Stimulated activated CD8-positive, alpha-beta memory T cell treated with anti-CD3 and anti-CD28 coated beads, Interleukin-7, amount 100 ng/mL, for 1 hour (primary cell): ENCODE measurements around the gene GALNT5.
"Not testable (repeated sequence)": the region's sequence is repeated elsewhere in the genome, so short reads cannot be mapped to it uniquely, and the experiment has no call there.

Experiments used
- DNase-seq, 2 donors: peaks; one replicate each; pipeline ENCODE4 v3.0.0-alpha.2; 2020; ENCODE audit warnings: low read depth in 2 of 2

The GALNT5 gene

DNA sequence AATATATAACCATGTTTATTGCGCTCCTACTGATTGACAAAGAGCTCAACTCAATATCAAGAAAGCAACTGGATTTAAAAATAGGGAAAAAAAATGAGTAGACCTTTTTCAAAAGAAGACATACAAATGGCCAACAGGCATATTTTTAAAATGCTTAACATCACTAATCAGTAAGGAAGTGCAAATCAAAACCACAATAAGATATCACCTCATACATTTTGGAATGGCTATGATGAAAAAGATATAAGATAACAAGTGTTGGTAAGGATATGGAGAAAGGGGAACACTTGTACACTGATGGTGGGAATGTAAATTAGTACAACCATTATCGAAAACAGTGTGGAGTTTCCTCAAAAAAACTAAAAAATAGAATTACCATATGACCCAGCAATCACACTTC, 5.6 kb upstream of the GALNT5 start:
- DNase-seq: no peak

DNA sequence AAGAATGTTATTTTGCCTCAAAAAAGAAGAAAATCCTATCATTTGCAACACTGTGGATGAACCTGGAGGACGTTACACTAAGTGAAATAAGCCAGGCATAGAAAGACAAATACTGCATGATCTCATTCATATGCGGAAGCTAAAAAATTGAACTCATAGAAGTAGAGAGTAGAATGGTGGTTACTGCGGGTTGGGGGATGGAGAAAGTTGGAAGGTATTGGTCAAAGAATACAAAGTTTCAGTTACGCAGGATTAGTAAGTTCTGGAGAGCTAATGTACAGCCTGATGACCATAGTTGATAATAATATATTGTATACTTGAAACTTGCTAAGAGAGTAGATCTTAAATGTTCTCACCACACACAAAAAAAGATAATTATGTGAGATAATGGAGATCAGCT, 5.0 kb upstream of the GALNT5 start:
- DNase-seq: no peak

GRCh38 chr2:157254041-157254440, 3.5 kb upstream of the GALNT5 start:
- no peak for DNase-seq

DNA sequence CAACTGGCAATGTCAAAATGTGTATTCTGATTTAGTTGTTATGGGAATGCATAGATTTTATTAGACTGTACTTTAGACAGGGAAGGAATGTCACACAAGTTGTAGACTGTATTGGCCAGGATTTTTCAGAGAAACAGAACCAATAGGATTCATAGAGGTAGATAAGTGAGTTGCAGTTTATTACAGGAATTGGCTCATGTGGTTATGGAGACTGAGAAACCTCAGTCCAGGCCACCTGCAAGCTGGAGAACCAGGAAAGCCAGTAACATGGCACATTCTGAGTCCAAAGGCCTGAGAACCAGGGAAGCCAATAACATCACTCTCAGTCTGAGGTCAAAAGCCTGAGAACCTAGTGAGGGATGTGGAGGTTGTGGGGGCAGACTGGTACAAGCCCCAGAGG, 1.8 kb upstream of the GALNT5 start:
- no peak for DNase-seq

DNA sequence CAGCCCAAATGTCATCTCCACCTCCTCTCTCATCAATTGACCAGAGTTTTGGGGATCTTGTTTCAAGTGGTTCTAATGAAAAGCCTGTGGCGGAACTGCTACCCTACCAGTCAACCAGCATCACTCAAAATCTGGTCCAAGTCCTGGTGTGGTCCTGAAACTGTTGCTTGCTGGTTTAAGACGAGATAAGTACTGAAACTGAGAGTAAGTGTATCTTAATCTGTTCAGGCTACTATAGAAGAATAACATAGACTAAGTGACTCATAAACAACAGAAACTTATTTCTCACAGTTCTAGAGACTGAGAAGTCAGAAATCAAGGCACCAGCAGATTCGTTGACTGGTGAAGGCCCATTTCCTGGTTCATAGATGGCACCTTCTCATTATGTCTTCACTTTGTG, 879 bp upstream of the GALNT5 start:
- DNase-seq: no peak

DNA sequence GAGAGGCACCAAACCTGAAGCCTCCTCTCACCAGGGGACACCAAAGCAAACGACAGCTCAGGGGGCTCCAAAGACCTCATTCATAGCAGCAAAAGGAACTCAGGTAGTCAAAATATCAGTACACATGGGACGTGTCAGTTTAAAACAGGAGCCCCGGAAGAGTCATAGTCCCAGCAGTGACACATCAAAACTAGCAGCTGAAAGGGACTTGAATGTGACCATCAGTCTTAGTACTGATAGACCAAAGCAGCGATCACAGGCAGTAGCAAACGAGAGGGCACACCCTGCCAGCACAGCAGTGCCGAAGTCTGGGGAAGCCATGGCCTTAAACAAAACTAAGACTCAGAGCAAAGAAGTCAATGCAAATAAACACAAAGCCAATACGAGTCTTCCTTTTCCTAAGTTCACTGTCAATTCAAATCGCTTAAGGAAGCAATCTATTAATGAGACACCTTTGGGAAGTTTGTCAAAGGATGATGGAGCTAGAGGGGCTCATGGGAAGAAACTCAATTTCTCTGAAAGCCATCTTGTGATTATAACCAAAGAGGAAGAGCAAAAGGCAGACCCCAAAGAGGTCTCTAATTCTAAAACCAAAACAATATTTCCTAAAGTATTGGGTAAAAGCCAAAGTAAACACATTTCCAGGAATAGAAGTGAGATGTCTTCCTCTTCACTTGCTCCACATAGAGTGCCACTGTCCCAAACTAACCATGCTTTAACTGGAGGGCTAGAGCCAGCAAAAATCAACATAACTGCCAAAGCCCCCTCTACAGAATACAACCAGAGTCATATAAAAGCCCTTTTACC, 1.2 kb downstream of the GALNT5 start:
- DNase-seq: no peak

- DNase-seq: no peak
Measured at GRCh38 chr2:157259386-157259785, 1.9 kb downstream of the GALNT5 start.

- no peak for DNase-seq
Measured at GRCh38 chr2:157259960-157260359, 2.5 kb downstream of the GALNT5 start.

- DNase-seq: no peak
Measured at GRCh38 chr2:157260533-157261198, 3.2 kb downstream of the GALNT5 start.

GRCh38 chr2:157261199-157261782, 3.8 kb downstream of the GALNT5 start:
- DNase-seq: no peak

DNA sequence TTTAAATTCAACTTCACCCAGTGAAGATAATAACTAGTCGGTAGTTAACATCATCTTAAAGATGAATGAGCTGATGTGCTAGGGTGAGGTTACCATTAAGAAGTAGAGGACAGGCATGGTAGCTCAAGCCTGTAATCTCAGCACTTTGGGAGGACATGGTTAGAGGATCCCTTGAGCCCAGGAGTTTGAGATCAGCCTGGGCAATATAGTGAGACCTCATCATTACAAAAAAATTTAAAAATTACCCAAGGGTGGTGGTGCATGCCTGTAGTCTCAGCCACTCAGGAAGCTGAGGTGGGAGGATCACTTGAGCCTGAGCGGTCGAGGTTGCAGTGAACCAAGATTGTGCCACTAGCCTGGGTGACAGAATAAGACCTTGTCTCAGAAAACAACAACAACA, 4.7 kb downstream of the GALNT5 start:
- DNase-seq: no peak

- DNase-seq: no peak
Measured at GRCh38 chr2:157264099-157264498, 6.6 kb downstream of the GALNT5 start.

- no peak for DNase-seq
Measured at GRCh38 chr2:157265825-157266224, 8.3 kb downstream of the GALNT5 start.

DNA sequence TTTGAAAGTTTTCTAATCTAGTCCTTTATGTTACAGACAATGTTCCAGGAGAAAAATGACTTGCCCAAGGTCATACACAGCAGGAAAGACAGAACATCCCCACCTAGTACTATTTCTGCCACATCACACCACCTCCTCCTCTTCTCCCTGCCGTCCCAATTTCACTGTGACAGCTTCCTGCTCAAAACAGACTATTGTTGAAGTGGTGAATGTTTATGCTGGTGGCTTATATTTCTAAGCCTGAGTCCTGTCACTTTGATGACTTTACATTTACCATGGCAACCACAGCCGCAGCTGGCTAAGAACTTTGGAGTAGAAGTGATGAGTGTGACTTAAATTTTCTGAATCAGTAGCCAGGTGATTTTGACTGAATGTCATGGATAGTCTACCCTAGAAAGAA, 10.0 kb downstream of the GALNT5 start:
- DNase-seq: no peak

DNA sequence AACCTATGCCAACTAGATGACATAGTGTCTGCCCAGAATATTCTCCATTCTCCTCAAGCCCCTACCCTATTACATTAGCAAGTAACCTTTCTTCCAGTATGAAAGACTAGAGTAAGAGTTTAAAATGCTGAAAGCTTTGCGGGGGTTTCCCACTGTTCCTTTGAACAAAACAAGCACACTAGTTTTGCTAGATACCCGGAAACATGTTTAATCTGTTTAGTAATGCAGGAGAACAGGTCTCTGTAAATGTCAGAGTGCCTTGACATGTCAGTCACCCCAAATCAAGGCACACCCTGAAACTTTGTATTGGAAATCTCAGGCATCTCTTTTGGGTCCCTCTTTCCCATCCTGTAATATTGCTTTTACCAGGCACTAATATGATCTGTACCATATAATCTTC, 11.6 kb downstream of the GALNT5 start:
- no peak for DNase-seq

DNA sequence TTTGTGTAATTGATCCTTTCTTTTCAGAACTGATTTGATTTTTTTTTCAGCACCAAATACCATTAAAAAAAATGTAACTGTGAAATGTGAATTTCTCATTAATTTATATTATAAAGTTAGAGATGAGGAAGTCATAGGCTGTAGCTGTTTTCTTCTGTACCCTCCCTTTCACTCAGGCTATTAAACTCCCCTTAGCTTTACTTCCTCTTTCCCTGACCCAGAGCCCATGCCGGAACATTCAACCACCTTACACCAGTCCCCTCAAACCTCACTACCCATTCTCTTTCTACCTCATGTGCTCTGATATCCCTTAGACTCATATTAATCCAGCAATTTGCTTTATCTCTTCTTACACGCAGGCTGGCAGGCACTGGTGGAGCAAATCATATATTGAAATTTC, 12.4 kb downstream of the GALNT5 start:
- DNase-seq: no peak

GRCh38 chr2:157271590-157272203, 14.2 kb downstream of the GALNT5 start:
- no peak for DNase-seq

- not testable (repeated sequence) for DNase-seq
Measured at GRCh38 chr2:157279311-157279710, 21.8 kb downstream of the GALNT5 start.

DNA sequence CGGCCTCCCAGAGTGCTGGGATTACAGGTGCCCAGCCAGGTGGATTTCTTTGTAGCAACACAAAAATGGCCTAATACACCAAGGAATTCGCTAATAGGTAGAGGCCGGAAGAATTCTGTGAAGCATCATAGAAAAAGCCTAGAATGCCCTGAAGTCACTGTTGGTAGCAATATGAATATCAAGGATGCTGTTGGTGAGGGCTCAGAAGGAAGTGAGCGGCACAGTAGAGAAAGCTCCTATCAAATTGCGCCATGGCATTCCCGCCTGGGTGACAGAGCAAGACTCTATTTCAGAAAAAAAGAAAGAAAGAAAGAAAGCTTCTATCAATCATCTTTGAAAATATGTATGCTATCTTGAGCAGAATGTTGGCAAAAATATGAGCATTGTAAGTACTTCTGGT, 23.8 kb downstream of the GALNT5 start:
- no peak for DNase-seq

DNA sequence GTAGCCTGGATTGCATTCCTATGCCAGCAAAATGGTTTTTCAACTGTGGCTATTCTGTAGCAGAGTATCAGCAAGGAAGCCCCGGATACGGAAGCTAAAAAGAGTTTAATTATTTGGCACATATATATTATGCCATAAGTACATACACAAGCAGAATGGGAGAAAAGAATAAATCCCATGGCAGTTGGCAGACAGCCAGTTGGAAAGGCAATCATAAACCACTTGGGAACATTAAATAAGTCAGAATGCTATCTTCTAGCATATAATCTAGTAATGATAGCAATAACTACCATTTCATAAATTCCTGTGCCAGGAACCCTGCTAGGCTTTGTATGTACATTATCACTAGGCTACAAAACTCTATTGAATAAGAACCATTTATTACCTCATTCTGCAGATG, 26.0 kb downstream of the GALNT5 start:
- DNase-seq: no peak

DNA sequence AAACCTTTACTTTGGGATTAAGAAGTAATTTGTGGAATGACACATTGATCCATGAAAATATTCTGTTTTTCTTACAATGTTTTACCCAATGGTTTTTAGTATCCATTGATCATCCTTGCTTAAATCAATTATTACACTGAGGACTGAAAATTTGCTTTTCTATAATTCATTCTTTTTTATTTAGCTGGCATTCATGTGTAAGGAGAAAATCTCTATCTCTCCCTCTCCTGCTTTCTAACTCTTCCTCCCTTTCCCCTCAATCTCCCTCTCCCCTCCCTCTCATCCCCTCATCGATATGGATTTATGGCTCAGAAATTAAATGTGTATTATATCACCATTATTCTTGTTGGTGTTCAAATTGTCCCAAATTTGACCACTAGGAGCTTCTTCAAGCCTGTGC, 29.7 kb downstream of the GALNT5 start:
- no peak for DNase-seq

DNA sequence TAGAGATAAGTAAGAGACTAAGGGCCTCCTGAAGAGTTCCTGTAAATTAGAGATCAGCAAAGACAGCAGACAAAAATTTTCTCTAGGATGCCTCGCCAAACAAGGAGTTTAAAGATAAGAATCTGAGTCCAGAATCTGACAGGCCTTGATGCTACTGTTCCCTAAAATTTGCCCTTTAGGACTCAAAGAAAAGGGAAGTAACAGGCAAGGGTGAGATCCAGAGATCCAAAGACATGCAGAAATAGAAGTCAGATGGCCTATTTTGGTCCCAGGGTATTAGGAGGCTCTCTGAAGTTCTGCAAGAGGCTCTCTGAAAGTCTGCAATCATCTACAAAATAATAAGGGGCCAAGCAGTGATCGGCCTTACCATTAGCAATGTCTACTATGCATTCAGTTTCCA, 33.0 kb downstream of the GALNT5 start:
- no peak for DNase-seq

DNA sequence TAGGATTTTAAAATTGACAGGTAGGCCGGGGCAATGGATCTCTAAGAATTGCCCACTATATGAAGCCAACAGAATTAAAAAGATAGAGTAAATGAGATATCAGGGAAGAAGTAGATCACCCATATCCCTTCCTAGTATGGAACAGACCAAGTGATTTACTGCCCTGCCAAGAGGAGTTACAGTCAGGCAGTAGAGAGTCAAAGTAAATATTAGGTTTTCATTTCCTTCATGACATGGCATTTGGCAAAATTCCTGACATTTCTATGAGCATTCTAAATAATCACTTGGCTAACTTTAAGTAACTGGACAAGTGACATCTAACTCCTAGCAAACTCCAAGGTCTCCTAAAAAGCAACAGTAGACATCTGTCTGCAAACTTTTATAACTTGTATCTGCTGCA, 33.5 kb downstream of the GALNT5 start:
- no peak for DNase-seq
